Ishikawa (cell line): ENCODE results near the gene PLCB1.

Experiments used
- CEBPB ChIP-seq: IDR thresholded peaks from 2 replicates; pipeline ENCODE4 v1.6.1; 2012
- CREB1 ChIP-seq: IDR thresholded peaks from 2 replicates; pipeline ENCODE4 v1.6.1; 2012; ENCODE audit warnings: low read depth
- EGR1 ChIP-seq: IDR thresholded peaks from 2 replicates; pipeline ENCODE4 v1.6.1; 2012
- EP300 ChIP-seq: IDR thresholded peaks from 2 replicates; pipeline ENCODE4 v1.6.1; 2012; ENCODE audit warnings: borderline replicate concordance
- FOXM1 ChIP-seq: IDR thresholded peaks from 2 replicates; pipeline ENCODE4 v1.6.1; 2012; ENCODE audit warnings: low read depth, borderline replicate concordance
- NFIC ChIP-seq: IDR thresholded peaks from 2 replicates; pipeline ENCODE4 v1.6.1; 2012
- RAD21 ChIP-seq: IDR thresholded peaks from 2 replicates; pipeline ENCODE4 v1.6.1; 2012; ENCODE audit warnings: low read depth
- TAF1 ChIP-seq: IDR thresholded peaks from 2 replicates; pipeline ENCODE4 v1.6.1; 2012; ENCODE audit warnings: low read depth, mild to moderate bottlenecking
- TCF12 ChIP-seq: IDR thresholded peaks from 2 replicates; pipeline ENCODE4 v1.6.1; 2012; ENCODE audit warnings: low read depth
- TEAD4 ChIP-seq: IDR thresholded peaks from 2 replicates; pipeline ENCODE4 v1.6.1; 2012
- YY1 ChIP-seq: IDR thresholded peaks from 2 replicates; pipeline ENCODE4 v1.6.1; 2012; ENCODE audit warnings: low read depth
- ZBTB7A ChIP-seq: IDR thresholded peaks from 2 replicates; pipeline ENCODE4 v1.6.1; 2012; ENCODE audit warnings: low read depth
- TF ChIP-seq, protein P1 (sequence below): IDR thresholded peaks from 2 replicates; pipeline ENCODE4 v1.6.1; 2012
- TF ChIP-seq, protein P2 (sequence below): IDR thresholded peaks from 2 replicates; pipeline ENCODE4 v1.6.1; 2012
- TF ChIP-seq, protein P3 (sequence below): IDR thresholded peaks from 2 replicates; pipeline ENCODE4 v1.6.1; 2012; ENCODE audit warnings: low read depth, mild to moderate bottlenecking

The PLCB1 gene

DNA sequence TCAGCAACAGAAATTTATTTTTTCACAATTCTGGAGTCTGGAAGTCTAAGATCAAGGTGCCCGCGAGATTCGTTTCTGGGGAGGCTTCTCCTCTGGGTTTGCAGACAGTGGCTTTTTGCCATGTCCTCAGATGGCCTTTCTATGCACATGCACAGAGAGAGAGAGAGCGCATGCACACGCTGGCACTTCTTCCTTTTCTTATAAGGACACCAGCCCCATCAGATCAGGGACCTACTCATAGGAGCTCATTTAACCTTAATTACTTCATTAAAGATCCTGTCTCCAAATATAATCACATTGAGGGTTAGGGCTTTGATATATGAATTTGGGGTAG lies 676.1 kb downstream of the PLCB1 start:
- no peak for TF ChIP-seq ZBTB7A

DNA sequence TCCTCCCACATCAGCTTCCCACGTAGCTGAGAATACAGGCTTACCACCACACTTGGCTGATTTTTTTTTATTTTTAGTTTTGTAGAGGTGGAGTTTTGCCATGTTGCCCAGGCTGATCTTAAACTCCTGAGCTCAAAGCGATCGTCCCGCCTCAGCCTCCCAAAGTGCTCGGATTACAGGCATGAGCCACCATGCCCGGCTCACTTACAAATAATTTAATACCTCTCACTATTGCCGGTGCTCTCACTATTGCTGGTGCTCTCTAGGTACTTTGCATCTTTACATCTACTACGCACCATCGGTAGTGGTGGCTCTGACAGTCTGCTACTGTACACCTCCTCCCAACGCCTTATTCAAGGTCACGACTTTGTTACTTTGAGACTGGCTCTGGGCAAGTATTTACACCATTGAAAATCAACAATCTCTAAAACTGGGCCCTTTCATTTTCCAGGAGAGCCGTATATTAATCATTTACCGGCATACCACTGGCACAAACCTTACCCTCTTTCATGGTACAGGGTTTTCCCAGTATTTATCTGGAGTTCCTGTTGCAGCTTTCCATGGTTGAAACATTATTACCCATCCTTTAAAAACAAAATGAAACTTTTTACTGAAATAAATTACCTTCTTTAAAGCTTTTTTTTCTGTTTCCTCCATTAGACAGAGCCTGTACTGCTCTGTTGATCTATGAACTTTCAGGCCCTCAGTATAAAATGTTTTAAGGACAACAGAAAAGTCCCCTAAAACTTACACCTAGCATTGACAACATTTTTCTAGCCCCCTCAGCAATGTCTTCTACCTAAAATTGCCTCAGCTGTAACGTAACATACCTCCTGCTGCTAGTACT lies 677.3 kb downstream of the PLCB1 start:
- TF ChIP-seq, protein P1, sequence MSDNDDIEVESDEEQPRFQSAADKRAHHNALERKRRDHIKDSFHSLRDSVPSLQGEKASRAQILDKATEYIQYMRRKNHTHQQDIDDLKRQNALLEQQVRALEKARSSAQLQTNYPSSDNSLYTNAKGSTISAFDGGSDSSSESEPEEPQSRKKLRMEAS: no peak
- TF ChIP-seq, protein P2, sequence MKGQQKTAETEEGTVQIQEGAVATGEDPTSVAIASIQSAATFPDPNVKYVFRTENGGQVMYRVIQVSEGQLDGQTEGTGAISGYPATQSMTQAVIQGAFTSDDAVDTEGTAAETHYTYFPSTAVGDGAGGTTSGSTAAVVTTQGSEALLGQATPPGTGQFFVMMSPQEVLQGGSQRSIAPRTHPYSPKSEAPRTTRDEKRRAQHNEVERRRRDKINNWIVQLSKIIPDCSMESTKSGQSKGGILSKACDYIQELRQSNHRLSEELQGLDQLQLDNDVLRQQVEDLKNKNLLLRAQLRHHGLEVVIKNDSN: no peak
- no peak for TF ChIP-seq RAD21
- no peak for TF ChIP-seq FOXM1
- TF ChIP-seq CEBPB: no peak
- no peak for TF ChIP-seq TAF1
- TF ChIP-seq YY1: no peak
- no peak for TF ChIP-seq ZBTB7A
- TF ChIP-seq EP300: no peak
- no peak for TF ChIP-seq TCF12
- TF ChIP-seq CREB1: no peak
- TF ChIP-seq, protein P3, sequence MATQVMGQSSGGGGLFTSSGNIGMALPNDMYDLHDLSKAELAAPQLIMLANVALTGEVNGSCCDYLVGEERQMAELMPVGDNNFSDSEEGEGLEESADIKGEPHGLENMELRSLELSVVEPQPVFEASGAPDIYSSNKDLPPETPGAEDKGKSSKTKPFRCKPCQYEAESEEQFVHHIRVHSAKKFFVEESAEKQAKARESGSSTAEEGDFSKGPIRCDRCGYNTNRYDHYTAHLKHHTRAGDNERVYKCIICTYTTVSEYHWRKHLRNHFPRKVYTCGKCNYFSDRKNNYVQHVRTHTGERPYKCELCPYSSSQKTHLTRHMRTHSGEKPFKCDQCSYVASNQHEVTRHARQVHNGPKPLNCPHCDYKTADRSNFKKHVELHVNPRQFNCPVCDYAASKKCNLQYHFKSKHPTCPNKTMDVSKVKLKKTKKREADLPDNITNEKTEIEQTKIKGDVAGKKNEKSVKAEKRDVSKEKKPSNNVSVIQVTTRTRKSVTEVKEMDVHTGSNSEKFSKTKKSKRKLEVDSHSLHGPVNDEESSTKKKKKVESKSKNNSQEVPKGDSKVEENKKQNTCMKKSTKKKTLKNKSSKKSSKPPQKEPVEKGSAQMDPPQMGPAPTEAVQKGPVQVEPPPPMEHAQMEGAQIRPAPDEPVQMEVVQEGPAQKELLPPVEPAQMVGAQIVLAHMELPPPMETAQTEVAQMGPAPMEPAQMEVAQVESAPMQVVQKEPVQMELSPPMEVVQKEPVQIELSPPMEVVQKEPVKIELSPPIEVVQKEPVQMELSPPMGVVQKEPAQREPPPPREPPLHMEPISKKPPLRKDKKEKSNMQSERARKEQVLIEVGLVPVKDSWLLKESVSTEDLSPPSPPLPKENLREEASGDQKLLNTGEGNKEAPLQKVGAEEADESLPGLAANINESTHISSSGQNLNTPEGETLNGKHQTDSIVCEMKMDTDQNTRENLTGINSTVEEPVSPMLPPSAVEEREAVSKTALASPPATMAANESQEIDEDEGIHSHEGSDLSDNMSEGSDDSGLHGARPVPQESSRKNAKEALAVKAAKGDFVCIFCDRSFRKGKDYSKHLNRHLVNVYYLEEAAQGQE: no peak

DNA sequence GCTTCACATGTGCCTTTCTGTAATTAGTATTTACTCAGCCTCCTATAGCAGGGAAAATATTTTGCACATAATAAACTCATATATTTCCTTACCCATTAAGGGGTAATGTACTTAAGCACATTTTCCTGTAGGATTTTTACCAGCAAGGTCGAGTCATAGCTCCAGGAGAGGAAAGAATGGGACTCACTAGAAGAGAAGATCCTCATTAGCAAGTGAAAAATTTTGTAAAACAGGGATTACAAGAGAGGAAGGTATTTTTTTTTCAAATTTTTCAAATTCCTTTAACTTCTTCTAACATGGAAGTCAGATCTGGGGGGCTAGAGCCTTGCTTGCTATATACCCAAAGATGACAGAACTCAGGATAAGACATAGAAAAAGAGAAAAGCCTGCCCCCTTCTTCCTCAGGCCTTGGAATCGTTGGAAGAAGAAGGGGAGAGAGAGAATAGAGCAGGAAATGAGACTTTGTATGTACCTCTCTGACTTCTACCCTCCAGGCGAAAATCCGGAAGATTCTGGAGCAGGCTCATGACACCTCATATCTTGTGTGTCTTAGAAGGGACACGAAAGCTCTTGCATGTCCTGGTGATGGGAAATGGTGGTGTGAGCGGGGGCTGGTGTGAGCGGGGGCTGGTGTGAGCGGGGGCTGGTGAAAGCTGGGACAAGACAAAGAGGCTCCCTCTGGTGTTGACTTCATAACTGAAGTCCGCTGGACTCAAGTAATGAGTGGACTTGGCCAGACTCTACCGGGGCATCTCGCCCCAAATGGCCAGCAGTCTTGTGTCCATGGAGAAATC lies 679.9 kb downstream of the PLCB1 start:
- TF ChIP-seq, protein P2: no peak
- TF ChIP-seq, protein P3: no peak
- no peak for TF ChIP-seq EP300
- TF ChIP-seq TCF12: no peak
- no peak for TF ChIP-seq NFIC
- no peak for TF ChIP-seq YY1
- TF ChIP-seq CREB1: no peak
- TF ChIP-seq ZBTB7A: no peak
- no peak for TF ChIP-seq TEAD4
- no peak for TF ChIP-seq FOXM1
- no peak for TF ChIP-seq CEBPB
- no peak for TF ChIP-seq EGR1
- TF ChIP-seq TAF1: no peak
- TF ChIP-seq, protein P1: no peak
- TF ChIP-seq RAD21: no peak

DNA sequence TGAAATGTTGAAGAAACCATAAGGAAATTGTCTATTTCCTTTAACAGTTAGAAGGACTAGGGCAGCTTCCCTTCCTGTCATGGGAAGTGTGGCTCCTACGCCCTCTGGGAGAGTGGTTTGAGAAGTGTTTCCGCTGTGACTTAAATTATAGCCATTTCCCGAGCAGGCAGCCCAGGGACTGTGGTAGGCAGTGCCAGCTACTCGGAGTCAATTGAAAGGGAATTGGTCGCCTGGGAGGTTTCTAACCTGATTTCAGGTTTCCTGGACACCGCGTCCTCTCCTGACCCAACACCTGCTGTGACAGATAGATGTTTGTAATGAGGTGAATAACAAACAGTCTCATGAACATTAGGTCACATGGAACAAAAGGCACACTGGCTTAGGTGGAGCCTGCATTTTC lies 680.8 kb downstream of the PLCB1 start:
- no peak for TF ChIP-seq YY1
- no peak for TF ChIP-seq TAF1
- TF ChIP-seq, protein P2: no peak
- TF ChIP-seq FOXM1: no peak
- TF ChIP-seq EGR1: no peak
- TF ChIP-seq EP300: no peak
- TF ChIP-seq, protein P1: no peak
- no peak for TF ChIP-seq CEBPB
- no peak for TF ChIP-seq TCF12

DNA sequence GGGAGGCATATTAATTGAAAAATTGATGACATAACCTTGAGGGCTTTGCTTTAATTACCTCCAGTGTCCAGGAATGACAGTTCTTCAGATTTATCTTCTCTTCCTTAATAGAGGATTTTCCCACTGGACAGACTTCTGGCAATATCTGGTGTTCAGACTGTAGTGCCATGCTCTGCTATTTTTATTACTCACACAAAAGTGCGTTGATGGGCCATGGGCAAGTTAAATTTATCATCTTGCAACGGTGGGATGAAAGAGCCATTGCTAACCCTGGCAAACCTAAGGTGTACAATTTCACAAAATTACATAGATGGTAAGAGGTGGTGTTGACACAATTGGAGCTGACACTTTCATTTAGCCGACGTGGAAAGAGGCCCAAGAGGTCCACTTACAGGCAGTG lies 683.1 kb downstream of the PLCB1 start:
- TF ChIP-seq TCF12: no peak
- TF ChIP-seq EGR1: no peak
- TF ChIP-seq, protein P3: no peak
- no peak for TF ChIP-seq RAD21
- no peak for TF ChIP-seq NFIC
- TF ChIP-seq TEAD4: no peak
- TF ChIP-seq, protein P2: no peak
- no peak for TF ChIP-seq FOXM1
- TF ChIP-seq CEBPB: no peak
- no peak for TF ChIP-seq CREB1
- no peak for TF ChIP-seq YY1
- no peak for TF ChIP-seq ZBTB7A
- TF ChIP-seq TAF1: no peak
- no peak for TF ChIP-seq EP300
- TF ChIP-seq, protein P1: no peak
